HG03196 (cell line): ENCODE results near the gene GMCL2.
A peak's percentile ranks its signal among the peaks of the same experiment; 100 is the strongest.
"Not testable (repeated sequence)": the region's sequence is repeated elsewhere in the genome, so short reads cannot be mapped to it uniquely, and the experiment has no call there.

Experiments
- ATAC-seq: cut with Tn5 transposase; IDR thresholded peaks from one replicate; pipeline ENCODE4 v1.9.1; 2021; ENCODE audit not compliant: unreplicated experiment

GMCL2 gene

DNA sequence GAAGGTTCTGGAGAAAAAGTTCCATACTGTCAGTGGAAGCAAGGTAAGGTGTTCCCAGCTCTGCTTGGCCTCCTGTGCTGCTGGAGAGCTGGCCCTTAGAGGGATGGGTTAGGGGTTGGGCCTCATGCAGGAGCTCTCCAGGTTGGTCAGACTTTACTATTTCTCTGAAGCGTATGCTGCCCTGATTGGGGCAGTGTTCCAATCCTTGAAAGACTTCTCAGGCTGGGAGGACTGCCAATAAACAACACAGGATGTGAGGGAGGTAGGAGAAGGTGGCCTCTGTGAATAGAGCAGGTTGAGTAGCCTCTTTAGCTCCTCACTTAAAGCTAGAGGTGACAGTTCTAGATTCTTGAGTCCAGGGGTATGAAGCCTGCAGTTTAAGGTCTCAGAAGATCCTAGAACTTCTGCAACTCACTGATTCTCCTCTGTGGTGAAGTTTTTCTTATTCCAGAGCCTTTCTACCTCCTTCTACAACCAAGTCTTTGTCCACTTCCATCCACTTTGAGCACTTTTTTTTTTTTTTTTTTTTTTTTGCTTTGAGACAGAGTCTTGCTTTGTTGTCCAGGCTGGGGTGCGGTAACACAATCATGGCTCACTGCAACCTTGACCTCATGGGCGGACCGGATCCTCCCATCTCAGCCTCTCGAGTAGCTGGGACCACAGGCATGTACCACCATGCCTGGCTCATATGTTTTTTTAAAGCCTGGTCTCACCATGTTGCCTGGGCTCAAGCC is 20.2 kb upstream of the GMCL2 start:
- no peak for ATAC-seq

DNA sequence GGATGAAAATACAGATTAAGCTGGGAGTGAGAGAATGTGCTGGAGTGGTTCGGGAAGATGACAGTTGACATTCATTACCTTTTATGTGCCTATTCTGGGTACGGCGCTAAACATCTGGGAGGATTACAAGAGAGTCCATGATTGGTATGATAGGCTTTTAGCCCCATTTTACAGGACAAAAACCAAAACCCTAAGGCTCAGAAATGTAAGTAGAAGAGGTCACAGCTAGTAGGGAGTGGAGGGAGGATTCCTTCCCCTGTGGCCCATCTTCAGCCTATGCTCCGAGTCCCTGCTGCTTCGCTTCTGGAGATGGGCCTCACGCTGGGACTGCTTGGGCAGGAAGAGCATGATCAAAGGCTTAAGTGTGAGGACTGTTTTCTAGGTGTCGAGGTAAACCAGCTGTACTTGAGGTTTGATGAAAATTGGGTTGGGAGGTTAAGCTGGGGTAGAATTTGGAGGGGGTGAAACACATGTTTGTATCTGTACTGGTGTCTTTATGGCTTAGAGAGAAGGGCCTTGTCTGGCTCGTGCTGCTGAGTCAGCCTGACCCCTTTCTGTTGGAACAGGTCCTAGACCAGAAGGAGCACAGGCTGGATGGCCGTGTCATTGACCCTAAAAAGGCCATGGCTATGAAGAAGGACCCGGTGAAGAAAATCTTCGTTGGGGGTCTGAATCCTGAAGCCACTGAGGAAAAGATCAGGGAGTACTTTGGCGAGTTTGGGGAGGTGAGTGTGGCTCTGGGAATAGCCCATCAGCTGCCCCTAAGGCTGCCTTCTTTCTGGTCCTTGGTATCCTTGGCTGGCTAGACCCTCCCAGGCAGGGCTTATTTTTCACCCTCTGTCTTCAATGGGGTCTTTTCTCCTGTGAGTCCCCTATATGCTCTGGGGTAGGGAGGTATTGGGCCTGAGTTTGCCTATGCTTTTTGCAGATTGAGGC is 19.3 kb upstream of the GMCL2 start:
- ATAC-seq: no peak

DNA sequence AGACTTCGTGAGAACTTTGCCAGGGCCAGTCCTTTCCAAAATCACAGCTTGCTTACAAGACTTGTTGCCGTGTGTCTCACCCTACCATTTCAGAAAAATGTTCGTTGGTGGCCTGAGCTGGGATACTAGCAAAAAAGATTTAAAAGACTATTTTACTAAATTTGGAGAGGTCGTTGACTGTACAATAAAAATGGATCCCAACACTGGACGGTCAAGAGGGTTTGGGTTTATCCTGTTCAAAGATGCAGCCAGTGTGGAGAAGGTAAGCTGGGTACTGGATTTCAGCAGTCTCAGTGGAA is 18.5 kb upstream of the GMCL2 start:
- no peak for ATAC-seq

DNA sequence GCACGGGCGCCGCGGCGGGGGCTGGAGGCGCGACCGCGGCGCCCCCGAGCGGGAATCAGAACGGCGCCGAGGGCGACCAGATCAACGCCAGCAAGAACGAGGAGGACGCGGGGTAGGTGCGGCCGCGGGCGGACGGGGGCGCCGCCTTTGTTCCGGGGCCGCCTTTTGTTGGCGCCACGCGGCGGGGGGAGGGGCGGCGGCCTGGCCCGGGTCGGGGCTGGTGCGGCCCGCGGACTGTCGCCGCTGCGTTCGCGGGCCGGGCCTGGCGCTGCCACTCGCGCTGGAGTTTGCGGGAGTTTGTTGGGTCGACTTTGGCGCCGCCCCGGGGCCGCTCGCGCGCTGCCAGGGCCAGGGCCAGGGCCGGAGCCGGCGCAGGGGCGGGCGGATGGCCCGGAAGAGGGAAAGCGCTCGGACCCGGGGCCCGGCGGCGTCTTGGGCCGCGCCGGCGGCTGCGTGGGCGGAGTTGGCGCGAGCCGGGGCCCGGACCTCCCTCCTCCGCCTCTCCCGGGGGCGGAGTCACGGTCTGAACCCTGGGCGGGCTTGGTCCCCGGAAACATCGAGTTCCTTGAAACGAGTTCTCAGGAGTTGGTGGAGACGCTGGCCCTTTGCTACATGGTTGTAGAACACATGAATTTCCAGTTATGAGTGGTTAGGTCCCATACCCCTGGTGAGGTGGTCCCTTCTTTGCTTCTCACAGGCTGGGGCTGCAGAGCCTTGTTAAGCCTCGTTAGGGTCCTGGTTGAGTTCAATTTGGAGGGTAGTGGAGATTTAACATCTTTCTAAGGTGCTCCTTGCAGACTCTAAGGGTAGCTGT is 18.0 kb upstream of the GMCL2 start:
- ATAC-seq: peak; percentile 51

DNA sequence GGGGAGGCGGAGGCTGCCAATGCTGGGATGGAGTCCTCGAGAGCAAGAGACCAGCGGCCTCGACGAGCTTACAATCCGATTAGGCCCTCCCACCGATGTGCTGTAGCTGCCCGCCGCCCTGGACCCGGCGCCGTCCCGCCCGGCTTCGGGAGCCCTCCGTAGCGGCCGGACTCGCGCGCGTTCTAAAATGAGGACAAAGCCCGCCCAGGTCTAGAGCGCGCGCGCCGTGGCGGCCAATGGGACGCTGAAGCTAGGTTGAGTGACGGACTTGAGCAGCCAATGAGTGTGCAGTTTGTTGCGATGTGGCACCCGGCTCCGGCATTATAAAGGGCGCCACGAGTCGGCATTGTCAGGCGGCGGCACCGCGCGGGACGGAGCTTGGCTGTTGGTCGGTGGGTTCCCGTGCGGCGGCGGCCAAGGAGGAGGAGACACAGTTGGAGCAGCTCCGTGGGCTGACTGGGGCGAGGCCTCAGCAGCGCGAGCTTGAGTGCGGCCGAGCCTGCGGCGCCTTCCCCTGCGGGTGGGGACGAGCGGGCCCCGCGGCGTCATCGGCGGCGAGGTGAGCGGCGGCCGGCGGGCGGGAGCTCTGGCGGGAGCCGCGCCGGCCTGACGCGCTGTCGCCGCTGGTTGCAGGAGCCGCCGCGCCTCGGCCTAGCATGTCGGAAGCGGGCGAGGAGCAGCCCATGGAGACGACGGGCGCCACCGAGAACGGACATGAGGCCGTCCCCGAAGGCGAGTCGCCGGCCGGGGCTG is 17.2 kb upstream of the GMCL2 start, which contains the start of gene HNRNPAB:
Gene HNRNPAB, plus strand, starts transcription at position 352 of the 753 bp plus-strand sequence. Its CDS starts 305 bp downstream, at position 657.
- peak; percentile 82 for ATAC-seq

DNA sequence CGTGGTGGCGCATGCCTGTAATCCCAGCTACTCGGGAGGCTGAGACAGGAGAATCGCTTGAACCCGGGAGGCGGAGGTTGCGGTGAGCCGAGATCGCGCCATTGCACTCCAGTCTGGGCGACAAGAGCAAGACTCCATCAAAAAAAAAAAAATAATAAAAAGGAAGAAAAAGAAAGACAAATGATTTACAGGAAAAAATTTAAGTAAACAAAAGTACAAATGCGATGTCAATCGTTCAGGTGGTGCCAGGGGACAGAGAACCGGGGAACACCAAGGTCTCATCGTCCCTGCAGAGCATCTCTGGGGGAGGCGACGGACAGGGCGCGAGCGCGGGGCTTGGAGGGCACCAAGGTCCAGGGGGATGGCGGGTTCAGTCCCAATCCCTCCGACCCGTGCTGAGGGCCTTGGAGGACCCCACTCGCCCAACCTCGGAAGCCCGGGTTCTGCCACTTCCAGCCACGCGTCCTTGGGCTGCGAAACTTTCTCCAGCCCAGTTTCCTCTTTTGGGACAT is 16.6 kb upstream of the GMCL2 start:
- no peak for ATAC-seq

DNA sequence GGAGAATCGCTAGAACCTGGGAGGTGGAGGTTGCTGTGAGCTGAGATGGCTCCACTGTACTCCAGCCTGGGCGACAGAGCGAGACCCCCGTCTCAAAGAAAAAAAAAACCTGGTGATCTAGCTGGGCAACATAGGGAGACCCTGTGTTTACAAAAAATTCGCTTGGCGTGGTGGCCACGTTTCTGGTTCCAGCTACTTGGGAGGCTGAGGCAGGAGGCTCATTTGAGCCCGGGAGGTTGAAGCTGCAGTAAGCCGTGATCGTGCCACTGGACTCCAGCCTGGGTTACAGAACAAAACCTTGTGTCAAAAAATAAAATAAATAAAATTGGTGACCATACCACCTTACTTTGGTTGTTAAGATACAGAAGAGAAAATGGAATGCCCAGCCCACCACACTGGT is 15.4 kb upstream of the GMCL2 start:
- no peak for ATAC-seq

DNA sequence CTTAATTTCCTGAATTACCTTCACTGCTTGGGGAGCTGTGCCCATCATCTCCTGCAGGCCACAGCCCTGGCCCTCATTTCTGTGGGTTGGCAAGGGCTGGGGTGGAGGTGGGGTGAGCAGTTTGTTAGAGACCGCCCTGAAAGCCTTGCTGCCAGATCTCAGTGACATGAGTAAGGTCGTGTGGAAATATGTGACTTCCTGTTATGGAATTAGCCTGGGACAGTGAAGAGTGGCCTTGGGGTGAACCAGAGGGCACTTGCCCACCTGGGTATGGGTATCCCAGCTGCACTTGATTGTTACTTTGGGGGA is 14.7 kb upstream of the GMCL2 start:
- no peak for ATAC-seq

DNA sequence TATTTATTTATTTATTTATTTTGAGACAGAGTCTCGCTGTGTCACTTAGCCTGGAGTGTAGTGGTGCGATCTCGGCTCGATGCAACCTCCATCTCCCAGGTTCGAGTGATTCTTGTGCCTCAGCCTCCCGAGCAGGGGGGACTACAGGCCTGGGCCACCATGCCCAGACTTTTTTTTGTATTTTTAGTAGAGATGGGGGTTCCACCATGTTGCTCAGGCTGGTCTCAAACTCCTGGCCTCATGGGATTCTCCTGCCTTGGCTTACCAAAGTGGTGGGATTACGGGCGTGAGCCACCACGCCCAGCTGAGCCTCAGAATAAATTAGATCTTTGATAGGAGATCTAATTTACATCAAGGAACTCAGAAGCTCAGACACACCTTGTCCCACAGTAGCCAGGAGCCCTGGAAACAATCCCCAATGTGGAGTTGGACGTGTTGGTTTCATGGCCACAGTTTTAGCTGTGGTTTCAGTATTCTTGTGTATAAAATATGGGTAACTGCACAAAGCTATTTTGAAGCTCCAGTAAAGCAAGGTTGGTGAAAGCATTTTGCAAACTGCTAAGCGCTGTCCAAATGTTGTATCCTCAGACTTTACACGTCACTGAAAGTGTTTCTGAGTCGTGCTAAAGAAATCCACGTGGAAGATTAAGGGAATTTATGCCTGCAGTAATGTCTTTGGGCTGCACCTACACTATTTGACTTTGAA is 14.2 kb upstream of the GMCL2 start:
- no peak for ATAC-seq

DNA sequence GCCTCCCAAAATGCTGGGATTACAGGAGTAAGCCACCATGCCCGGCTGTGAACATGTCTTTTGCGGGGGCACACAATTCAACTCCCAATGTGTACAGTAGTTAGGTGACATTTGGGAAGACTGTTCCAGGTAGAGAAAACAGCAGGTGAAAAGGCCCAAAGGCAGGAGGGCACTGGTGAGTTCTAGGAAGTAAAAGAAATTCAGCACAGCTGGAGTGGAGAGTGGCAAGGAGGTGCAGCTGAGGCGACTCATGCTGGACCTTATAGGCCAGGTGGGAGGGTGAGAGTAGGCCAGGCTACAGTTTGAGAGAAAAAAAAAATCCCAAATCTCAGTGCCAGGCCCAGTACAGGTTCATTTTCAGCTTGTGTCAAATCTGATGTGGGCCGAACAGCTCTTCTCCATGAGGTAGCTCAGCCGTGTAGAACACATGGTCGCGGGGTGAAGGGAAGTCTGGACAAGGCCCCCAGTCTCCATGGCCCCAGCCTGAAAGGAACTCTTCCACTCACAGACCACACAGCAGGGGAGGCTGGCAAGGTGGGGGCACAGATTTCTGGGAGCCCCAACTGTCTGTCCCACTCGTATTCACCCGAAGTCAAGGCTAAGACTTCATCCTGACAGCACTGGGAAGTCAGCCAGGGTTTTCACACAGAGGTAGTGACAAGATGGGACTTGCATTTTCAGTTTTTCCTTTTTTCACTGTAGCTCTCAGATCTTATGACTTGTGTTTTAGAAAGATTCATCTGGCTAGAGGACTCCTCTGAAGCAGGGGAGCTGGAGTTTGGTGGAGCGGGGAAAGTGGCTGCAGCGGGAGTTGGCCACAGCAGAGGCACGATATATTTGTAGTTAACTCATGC is 12.6 kb upstream of the GMCL2 start:
- no peak for ATAC-seq

DNA sequence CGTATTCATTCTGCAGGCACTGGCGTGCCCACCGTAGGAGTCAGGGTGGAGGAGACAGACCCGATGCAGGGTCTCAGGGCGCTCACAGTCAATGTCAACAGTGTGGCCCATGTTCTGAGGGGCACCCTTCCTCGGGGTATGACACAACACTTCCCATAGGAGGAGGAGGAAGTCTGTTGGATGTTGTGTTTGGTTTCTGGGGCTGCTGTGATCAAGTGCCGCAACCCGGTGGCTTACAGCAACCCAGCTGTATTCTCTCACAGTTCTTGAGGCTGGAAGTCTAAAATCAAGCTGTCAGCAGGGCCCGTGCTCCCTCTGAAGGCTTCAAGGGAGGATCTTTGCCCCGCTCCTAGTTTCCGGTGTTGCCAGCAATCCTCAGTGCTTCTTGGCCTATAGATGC is 11.5 kb upstream of the GMCL2 start:
- ATAC-seq: no peak

DNA sequence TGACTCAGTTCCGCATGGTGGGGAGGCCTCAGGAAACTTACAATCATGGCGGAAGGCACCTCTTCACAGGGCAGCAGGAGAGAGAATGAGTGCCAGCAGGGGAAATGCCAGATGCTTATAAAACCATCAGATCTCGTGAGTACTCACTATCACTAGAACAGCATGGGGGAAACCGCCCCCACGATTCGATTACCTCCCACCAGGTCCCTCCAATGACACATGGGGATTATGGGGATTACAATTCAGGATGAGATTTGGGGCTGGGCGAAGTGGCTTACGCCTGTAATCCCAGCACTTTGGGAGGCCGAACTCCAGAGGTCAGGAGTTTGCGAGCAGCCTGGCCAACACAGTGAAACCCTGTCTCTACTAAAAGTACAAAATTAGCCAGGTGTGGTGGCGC is 11.0 kb upstream of the GMCL2 start:
- ATAC-seq: not testable (repeated sequence)

DNA sequence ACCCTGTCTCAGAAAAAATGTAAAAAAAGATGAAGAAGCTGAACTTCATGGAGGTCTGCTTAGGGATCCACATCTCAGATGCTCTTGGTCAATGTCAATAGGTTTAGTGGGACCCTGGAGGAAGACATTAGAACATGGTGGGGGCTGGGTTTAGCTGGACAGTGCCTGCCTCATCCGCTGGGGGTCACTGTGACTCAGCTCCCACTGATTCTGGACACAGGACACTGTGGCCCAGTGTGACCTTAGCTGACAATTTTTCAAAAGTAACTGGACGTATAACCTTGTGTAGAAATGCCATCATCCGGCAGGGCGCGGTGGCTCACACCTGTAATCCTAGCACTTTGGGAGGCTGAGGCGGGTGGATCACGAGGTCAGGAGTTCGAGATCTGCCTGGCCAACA is 9.8 kb upstream of the GMCL2 start:
- no peak for ATAC-seq

DNA sequence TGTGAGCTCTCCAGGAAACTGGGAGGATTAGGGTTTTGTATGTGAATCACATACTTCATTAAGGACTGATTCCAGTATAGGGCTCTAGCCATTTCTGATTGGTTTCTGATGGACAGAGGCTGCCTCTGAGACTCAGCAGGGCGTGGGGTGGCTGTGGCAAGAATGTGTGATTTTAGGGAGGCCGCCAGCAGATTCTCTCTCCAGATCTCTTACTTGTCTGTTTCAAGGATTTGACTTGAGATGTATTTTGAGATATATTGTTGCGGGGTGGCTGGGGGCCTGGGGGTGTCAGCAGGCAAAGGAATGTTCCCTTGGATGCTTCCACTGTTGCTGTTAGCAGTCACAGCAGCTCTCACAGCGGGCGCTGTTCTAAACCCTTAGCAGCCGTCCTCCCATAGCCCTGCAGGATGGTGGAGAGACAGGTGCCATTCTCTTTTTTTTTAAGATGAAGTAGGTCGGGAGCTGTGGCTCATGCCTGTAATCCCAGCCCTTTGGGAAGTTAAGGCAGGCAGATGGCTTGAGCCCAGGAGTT is 9.2 kb upstream of the GMCL2 start:
- no peak for ATAC-seq

DNA sequence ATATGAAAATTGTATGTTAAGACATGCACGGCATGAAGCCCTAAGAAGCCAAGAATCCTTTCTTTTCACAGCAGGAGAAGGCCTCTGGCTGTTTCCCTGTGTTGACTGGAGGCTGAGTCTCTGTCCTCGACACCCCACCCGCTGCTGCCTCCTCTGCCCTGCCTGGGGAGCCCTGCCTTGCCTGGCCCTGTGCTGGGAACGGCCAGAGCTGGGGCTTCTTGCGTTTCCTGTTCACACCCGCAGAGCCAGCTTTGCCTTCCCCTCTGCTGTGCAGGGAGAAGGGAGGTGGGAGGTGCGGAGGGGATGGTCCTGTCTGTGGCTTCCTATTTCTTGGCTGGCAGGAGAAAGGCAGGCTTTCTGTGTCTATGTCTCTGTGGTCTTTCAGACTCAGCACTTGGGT is 6.9 kb upstream of the GMCL2 start:
- ATAC-seq: no peak

DNA sequence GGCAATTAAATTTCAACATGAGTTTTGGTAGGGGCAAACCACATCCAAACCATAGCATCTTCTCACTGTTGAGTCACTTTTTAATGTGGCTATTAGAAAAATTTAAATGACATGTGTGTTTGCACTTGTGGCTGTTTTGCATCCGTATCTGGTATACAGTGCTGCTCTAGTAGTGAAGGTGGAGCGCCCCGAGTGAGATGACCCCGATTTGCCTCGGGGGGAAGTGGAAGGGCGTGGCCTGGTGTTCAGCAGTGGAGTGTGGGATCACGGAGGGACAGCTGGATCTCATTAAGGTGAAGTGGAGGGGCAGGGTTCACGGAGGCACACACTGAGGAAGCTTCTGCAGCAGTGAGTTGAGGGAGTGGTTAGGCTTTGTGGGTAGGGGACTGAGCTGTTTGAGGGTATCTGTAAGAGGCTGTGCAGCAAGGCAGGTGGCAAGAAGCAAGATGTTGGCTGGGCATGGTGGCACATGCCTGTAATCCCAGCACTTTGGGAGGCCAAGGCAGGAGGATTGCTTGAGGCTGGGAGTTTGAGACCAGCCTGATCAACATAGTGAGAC is 6.2 kb upstream of the GMCL2 start:
- ATAC-seq: no peak

DNA sequence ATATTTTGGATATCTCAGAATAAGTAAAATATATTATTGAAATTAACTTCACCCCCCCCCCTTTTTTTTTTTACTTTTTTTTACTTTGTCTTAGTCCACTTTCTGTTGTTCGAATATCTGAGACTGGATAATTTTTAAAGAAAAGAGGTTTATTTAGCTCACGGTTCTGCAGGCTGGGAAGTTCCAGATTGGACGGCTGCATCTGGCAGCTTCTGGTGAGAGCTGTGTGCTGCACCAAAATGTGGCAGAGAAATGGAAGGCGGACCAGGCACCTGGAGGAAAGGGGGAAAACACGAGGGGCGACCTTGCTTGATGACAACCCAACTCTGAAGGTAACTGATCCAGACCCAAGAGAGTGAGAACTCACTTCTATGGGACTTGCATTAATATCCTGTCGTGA is 5.6 kb upstream of the GMCL2 start:
- ATAC-seq: no peak

DNA sequence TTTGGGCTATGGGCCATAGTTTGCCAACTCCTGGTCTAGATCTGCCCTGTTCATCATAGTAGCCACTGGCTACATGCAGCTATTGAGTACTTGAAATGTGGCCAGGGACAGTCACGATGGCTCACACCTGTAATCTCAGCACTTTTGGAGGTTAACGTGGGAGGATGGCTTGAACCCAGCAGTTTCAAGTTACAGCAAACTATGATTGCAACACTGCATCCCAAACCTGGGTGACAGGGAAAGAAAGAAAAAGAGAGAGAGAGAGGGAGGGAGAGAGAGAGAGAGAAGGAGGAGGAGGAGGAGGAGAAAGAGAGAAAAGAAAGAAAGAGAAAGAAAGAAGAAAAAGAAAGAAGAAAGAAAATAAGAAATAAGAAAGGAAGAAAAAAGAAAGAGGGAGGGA is 5.1 kb upstream of the GMCL2 start:
- no peak for ATAC-seq

DNA sequence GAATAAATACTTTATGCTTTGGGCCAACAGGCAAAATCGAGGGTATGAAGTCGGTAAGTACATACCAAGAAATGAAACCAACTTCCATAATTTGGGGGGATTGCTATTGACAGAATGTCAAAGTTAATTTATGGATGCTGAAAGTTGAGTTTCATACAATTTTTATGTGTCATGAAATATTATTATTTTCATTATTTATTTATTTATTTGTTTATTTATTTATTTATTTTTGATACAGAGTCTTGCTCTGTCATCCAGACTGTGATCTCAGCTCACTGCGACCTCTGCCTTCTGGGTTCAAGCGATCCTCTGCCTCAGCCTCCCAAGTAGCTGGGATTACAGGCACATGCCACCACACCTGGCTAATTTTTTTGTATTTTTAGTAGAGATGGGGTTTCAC is 4.5 kb upstream of the GMCL2 start:
- no peak for ATAC-seq
